Small intestine (tissue), 7 donors: ENCODE data around the gene ZSWIM4. TPM values are rescaled to one million over a fixed set of nuclear protein-coding genes. Genes with fewer than 3 reads are reported as not detected.

Experiments
- DNase-seq, 2 donors: peaks; one replicate each; pipeline versions ENCODE4 v3.0.0 to v3.0.0-alpha.2; 2013
- FAIRE-seq: peaks from 2 replicates; lab custom pipeline; 2012; peaks lifted over from hg19 to GRCh38; lab: Jason Lieb, UNC
- H3K27ac ChIP-seq, 3 donors: one replicate each; pipeline ENCODE4 v1.5.1; 2013; ENCODE audit warnings: low read length in 2 of 3, mild to moderate bottlenecking in 2 of 3, control low read depth in 1 of 3, inconsistent platforms in 1 of 3, low read depth in 1 of 3, moderate library complexity in 1 of 3
- H3K27me3 ChIP-seq, 3 donors: one replicate each; pipeline ENCODE4 v1.6.1; 2013; ENCODE audit warnings: low read length in 3 of 3, inconsistent platforms in 1 of 3; ENCODE audit not compliant: control insufficient read depth in 3 of 3, insufficient read depth in 3 of 3
- H3K36me3 ChIP-seq, 3 donors: one replicate each; pipeline ENCODE4 v1.6.1; 2013; ENCODE audit warnings: low read length in 3 of 3, inconsistent platforms in 1 of 3, low read depth in 1 of 3, mild to moderate bottlenecking in 1 of 3, moderate library complexity in 1 of 3; ENCODE audit not compliant: control insufficient read depth in 3 of 3, insufficient read depth in 2 of 3
- H3K4me1 ChIP-seq, 3 donors: one replicate each; pipeline ENCODE4 v1.6.1; 2013; ENCODE audit warnings: low read length in 2 of 3, inconsistent platforms in 1 of 3, low read depth in 1 of 3, mild to moderate bottlenecking in 1 of 3, moderate library complexity in 1 of 3; ENCODE audit not compliant: control insufficient read depth in 3 of 3, insufficient read depth in 2 of 3
- H3K4me3 ChIP-seq, 3 donors: one replicate each; pipeline ENCODE4 v1.5.1; 2013; ENCODE audit warnings: low read length in 3 of 3, control low read depth in 1 of 3, inconsistent platforms in 1 of 3, low read depth in 1 of 3, mild to moderate bottlenecking in 1 of 3, moderate library complexity in 1 of 3
- H3K9me3 ChIP-seq, 2 donors: one replicate each; pipeline ENCODE4 v1.6.1; 2013; ENCODE audit warnings: low read depth in 1 of 2, low read length in 1 of 2; ENCODE audit not compliant: control insufficient read depth in 2 of 2, insufficient read depth in 1 of 2
- WGBS, 3 donors: extraction: QIAGEN DNeasy Blood & Tissue Kit; methylation state at CpG; one replicate each; pipeline ENCODE4 v1.1.7; 2013; 5-methylcytosine and 5-hydroxymethylcytosine counted together
- polyA plus RNA-seq, 4 donors: library from polyadenylated mRNA; stranded (reverse) in 3 of 4; unstranded in 1 of 4; fragments of 200-250 nt in 3 of 4; fragments of 120-200 nt in 1 of 4; gene quantifications; one replicate each; pipeline versions ENCODE4 v1.2.1 to v1.2.3, GENCODE V29; 2013
- donor health status: healthy with polysubstance abuse.
- donor health status: control.
- donor health status: control.
- donor health status: Bipolar disorder and iron deficiency.
- donor health status: healthy.

ZSWIM4 gene
- polyA plus RNA-seq, 4 donors, result 0.45 to 4.0 (median 1.8) TPM

DNA sequence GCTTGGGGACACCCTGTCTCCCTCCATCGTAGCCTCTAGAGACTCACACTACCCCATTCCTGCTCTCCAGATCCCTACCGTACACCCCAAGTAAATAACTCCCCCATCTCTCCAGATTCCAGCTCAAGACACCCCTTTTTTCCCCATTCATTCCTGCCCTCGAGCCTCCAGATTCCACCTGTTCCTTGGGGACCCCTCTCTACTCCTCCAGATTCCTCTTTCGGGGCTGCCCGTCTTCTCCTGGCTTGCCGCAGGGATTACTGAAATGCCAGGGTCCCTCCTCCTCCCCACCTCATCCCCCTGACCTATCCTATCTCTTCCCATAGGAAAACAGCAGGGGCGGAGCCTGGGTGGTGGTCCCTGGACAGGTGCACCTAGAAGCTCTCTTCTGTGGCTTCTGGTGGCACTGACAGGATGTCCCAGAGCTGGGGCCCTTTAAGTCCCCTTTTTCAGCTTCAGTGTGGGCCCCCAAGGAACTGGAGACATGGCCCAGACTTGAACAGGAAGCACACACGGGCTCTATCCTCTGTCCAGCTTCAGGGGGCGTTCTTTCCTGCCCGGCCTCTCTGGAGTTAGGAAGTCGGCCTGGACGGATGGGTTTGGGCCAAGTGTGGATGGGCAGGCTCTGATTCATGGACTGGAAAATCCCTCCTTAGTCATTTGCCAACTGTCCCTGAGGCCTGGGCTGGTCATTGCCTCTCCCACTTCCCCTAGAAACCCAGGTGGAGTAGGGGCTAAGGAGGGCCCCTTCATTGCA lies 1.2 kb downstream of the ZSWIM4 start:
- WGBS, 3 donors, result 16 to 31% (median 29%) methylated on average over 12 of the region's 12 CpGs
- H3K4me1 ChIP-seq, result peaks cover 0 to 18% (median 5%) of the 10 kb centered on the region in 3 donors
- DNase-seq (peak in 1 of 2 donors; percentile 30), FAIRE-seq (no peak)
- H3K36me3 ChIP-seq, result peaks cover 0 to 7% (median 0%) of the 10 kb centered on the region in 3 donors
- no peaks in the 10 kb centered on the region for H3K9me3 ChIP-seq
- H3K4me3 ChIP-seq, result peak overlapping the region; percentile 2 to 94 (median 83)
- peak overlapping the region in 1 of 3 donors; percentile 84 for H3K27ac ChIP-seq
- H3K27me3 ChIP-seq, result no peaks in the 10 kb centered on the region

DNA sequence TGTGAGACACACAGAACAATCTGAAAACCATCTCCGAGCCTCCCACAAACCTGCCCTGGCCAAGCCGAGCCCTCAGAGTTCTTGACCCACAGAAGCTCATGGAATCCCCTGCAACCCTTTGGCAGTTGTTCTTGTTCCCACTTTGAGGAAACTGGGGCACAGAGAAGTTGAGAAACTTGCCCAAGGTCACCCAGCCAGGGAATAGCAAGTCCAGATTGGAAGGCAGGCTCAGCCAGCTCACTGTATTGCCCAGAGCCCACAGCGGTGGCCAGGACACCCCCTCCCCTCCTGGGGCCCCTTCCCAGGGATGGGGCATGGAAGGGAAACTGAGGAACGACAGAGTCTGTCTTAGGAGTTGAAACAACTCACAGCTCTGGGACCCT lies 1.8 kb downstream of the ZSWIM4 start:
- Histone ChIP-seq H3K4me1 (peaks cover 0 to 18% (median 5%) of the 10 kb centered on the region in 3 donors), H3K4me3 (no peak overlapping the region), H3K27ac (peak overlapping the region in 1 of 3 donors; percentile 84), H3K9me3 (no peaks in the 10 kb centered on the region), H3K36me3 (peaks cover 0 to 7% (median 0%) of the 10 kb centered on the region in 3 donors), H3K27me3 (no peaks in the 10 kb centered on the region)
- FAIRE-seq, result no peak
- WGBS, 3 donors, result 66 to 78% (median 74%) methylated on average over 4 of the region's 4 CpGs
- no peak for DNase-seq

DNA sequence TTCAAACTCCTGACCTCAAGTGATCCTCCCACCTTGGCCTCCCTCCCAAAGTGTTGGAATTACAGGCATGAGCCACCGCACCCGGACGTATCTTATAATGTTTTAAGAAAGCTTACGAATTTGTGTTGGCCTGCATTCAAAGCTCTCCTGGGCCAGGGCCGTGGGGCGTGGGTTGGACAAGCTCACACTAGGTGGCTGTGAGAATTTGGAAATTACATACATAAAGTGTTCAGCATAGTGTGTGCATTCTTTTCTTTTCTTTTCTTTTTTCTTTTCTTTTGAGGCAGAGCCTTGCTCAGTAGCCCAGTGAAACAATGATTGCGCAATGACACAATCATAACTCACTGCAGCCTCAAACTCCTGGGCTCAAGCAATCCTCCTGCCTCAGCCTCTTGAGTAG lies 2.6 kb downstream of the ZSWIM4 start:
- Histone ChIP-seq H3K36me3 (peaks cover 0 to 11% (median 0%) of the 10 kb centered on the region in 3 donors), H3K4me3 (no peak overlapping the region), H3K27ac (no peak overlapping the region), H3K9me3 (no peaks in the 10 kb centered on the region), H3K27me3 (no peaks in the 10 kb centered on the region), H3K4me1 (peaks cover 0 to 18% (median 5%) of the 10 kb centered on the region in 3 donors)
- FAIRE-seq (no peak), DNase-seq (no peak)
- 51 to 57% (median 56%) methylated on average over 7 of the region's 7 CpGs for whole genome bisulfite sequencing, 3 donors

DNA sequence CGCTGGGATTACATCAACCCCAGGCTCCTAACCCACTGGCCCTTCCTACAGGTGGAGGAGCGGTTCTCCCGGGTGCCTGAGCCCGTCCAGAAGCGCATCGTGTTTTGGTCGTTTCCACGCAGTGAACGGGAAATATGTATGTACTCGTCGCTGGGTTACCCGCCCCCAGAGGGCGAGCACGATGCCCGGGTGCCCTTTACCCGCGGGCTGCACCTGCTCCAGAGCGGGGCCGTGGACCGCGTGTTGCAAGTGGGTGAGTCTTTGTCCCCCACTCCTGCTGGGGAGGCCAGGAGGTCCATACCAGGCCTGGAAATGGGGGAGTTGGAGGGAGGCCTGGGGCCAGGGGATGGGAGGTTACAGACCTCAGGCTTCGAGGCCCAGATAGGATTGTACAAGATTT lies 4.4 kb downstream of the ZSWIM4 start:
- WGBS, 3 donors, result 76 to 92% (median 87%) methylated on average over 22 of the region's 22 CpGs
- FAIRE-seq, result no peak

DNA sequence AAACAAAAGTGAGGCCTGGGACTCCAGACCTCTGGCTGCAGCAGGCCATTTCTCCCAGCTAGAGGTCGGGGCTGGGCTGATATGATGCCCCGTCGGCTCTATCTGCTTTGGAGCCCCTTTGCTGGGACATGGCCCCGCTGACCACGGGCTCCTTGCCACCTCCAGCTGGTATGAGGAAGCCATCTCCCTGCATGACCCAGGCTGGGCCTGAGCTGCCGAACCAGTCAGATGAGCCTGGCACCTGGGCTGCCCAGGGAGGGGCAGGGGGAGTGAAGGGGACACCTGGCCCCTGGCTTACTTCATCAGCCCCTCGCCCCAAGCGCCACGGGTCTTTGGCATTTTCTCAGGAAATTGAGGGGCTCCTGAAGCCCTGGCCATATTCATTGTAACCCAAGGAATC lies 7.8 kb downstream of the ZSWIM4 start:
- H3K27ac ChIP-seq, result no peak overlapping the region
- no peaks in the 10 kb centered on the region for H3K4me1 ChIP-seq
- H3K9me3 ChIP-seq, result no peaks in the 10 kb centered on the region
- 34 to 79% (median 46%) methylated on average over 9 of the region's 9 CpGs for WGBS, 3 donors
- DNase-seq, result no peak
- peaks cover 0 to 23% (median 0%) of the 10 kb centered on the region in 3 donors for H3K36me3 ChIP-seq
- no peak for FAIRE-seq
- H3K27me3 ChIP-seq, result no peaks in the 10 kb centered on the region
- H3K4me3 ChIP-seq, result no peak overlapping the region

More for the DNA sequence above, 4.4 kb downstream of the ZSWIM4 start:
- H3K4me3 ChIP-seq, result no peak overlapping the region
- peaks cover 0 to 12% (median 0%) of the 10 kb centered on the region in 3 donors for H3K36me3 ChIP-seq
- DNase-seq, result no peak
- peaks cover 0 to 14% (median 5%) of the 10 kb centered on the region in 3 donors for H3K4me1 ChIP-seq
- H3K9me3 ChIP-seq, result no peaks in the 10 kb centered on the region
- no peak overlapping the region for H3K27ac ChIP-seq
- H3K27me3 ChIP-seq, result no peaks in the 10 kb centered on the region

DNA sequence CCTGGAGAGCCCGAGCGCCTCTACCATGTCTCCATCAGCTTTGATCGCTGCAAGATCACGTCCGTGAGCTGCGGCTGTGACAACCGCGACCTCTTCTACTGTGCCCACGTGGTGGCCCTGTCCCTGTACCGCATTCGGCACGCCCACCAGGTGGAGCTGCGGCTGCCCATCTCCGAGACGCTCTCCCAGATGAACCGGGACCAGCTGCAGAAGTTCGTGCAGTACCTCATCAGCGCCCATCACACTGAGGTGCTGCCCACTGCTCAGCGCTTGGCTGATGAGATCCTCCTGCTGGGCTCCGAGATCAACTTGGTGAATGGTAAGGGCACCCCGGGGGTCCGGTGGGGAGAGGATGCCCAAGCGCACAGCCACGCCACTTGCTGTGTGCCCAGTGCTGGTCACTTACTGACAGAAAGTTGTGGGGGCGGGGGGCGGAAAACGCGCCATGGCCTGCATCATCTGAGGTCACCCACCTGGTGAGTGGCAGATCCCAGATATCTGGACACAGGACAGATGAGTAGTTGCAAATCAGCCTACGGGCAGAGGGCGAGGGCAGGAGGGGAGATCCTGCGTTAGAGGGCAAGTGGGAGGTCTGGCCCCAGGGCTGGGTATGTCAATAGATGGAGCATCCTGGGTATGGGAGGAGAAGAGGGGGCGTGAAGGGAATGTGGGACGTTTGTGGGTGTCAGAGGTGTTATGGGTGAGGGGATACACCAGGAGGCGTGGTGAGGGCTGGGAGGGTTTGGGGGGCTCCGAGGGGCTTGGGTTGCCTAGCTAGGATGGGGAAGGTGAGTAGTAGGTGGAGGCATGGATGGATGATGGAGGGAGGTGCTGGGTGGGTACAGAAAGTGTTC lies 9.8 kb downstream of the ZSWIM4 start:
- WGBS, 3 donors, result 78 to 89% (median 82%) methylated on average over 34 to 35 of the region's 35 CpGs
- Histone ChIP-seq H3K4me1 (no peaks in the 10 kb centered on the region), H3K4me3 (no peak overlapping the region), H3K27me3 (no peaks in the 10 kb centered on the region), H3K27ac (no peak overlapping the region), H3K36me3 (peaks cover 0 to 37% (median 0%) of the 10 kb centered on the region in 3 donors), H3K9me3 (no peaks in the 10 kb centered on the region)
- FAIRE-seq (no peak), DNase-seq (peak in 1 of 2 donors; percentile 47)

DNA sequence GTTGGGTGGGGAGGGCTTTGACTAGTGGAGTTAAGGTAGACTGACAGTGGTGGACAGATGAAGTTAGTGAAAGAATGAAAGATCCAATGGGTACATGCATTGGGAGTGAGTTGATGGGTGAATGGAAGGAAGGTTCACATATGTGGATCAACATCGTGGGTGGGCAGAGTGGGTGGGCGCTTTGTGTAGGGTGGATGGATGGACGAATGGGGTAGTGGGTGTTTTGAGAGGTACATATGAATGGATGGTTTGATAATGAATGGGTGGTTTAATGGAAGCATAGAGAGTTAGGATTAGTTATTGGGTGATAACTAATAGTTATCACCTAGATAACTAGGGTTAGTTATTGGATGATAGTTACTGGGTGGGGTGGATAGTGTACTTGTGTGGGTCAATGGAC lies 11.5 kb downstream of the ZSWIM4 start:
- FAIRE-seq, result no peak
- H3K27me3 ChIP-seq, result no peaks in the 10 kb centered on the region

DNA sequence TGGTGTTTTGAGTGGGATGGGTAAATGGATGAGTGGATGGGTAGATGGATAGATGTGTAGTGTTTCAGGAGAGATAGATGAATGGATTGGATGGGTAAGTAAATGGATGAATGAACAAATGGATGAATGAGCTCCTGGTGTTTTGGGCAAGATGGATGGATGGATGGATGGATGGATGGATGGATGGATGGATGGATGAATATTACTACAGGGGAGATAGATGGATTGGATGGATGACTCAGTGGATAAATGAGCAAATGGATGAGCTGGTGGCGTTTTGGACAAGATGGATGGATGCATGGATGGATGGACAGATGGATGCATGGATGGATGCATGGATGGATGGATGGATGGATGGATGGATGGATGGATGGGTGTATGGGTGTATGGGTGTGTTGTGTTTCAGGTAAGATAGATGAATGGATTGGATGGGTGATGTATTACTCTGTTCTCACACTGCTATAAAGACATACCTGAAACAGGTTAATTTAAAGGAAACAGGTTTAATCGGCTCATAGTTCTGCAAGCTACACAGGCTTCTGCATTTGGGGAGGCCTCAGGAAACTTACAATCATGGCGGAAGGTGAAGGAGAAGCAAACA lies 12.3 kb downstream of the ZSWIM4 start:
- 97 to 100% (median 98%) methylated on average over 3 of the region's 3 CpGs for WGBS, 3 donors
- Histone ChIP-seq H3K9me3 (no peaks in the 10 kb centered on the region), H3K4me1 (no peaks in the 10 kb centered on the region), H3K4me3 (no peak overlapping the region), H3K27me3 (no peaks in the 10 kb centered on the region), H3K27ac (no peak overlapping the region), H3K36me3 (peaks cover 0 to 38% (median 2%) of the 10 kb centered on the region in 3 donors)
- DNase-seq (no peak), FAIRE-seq (no peak)

More for the DNA sequence above, 11.5 kb downstream of the ZSWIM4 start:
- 96 to 100% (median 96%) methylated on average over 3 of the region's 3 CpGs for WGBS, 3 donors
- Histone ChIP-seq H3K36me3 (peaks cover 0 to 39% (median 2%) of the 10 kb centered on the region in 3 donors), H3K4me3 (no peak overlapping the region), H3K9me3 (no peaks in the 10 kb centered on the region), H3K4me1 (no peaks in the 10 kb centered on the region), H3K27ac (no peak overlapping the region)
- no peak for DNase-seq
